ENCODE results near the gene ZNF28. TPM values are rescaled to one million over a fixed set of nuclear protein-coding genes. Genes with fewer than 3 reads are reported as not detected.

ZNF28 gene
- total RNA-seq, 1 experiment from 2014 or later = 26.7 TPM

DNA sequence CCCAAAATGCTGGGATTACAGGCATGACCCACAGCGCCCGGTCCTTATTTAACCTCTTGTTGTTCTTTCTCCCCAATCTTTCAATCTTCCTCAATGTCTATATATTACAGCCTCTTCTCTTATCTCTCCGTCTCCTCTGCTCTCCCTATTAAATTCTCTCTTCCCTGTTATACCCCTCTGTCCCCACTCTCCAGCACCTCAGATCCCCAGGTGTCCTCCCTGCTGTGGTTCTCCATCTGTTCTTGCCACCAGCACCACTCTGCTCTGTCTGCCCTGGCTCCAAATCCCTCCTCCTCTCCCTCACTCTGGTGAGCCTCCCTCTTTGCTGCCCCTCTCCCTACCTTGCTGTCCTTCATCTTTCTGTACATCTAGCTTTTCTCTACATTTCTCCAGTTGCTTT, 35.9 kb downstream of the ZNF28 start:
- Mint-ChIP-seq H3K36me3 (no peaks in the 10 kb centered on the region; the same call in 1 of the 2 replicates), H3K27ac (no peak overlapping the region), H3K4me1 (peaks cover 29% of the 10 kb centered on the region), H3K4me3 (peak overlapping the region; percentile 83), H3K9me3 (peaks cover 3% of the 10 kb centered on the region), H3K27me3 (ENCODE audit: low read depth) (peaks cover 42% of the 10 kb centered on the region)
- no peak for ATAC-seq
- CTCF ChIA-PET = no interaction called here
- POLR2A ChIA-PET = no interaction called here
- no peak for DNase-seq (ENCODE audit: low spot score)
- TF ChIP-seq, protein P1, sequence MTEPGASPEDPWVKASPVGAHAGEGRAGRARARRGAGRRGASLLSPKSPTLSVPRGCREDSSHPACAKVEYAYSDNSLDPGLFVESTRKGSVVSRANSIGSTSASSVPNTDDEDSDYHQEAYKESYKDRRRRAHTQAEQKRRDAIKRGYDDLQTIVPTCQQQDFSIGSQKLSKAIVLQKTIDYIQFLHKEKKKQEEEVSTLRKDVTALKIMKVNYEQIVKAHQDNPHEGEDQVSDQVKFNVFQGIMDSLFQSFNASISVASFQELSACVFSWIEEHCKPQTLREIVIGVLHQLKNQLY (CRISPR knock-in tag; IDR thresholded peaks at IDR 0.05) = no peak
- TF ChIP-seq GTF2I (CRISPR knock-in tag; conservative IDR thresholded peaks at IDR 0.05) (no peak), OVOL2 (CRISPR knock-in tag; IDR thresholded peaks at IDR 0.05; ENCODE audit: borderline replicate concordance) (no peak), ELF4 (CRISPR knock-in tag; IDR thresholded peaks at IDR 0.05; ENCODE audit: low read depth) (no peak), CREM (CRISPR knock-in tag; IDR thresholded peaks at IDR 0.05) (no peak), CREB1 (CRISPR knock-in tag; IDR thresholded peaks at IDR 0.05) (no peak), GABPB1 (CRISPR knock-in tag; IDR thresholded peaks at IDR 0.05) (no peak), RORB (CRISPR knock-in tag; IDR thresholded peaks at IDR 0.05) (no peak), FOXP1 (CRISPR knock-in tag; IDR thresholded peaks at IDR 0.05; ENCODE audit: borderline replicate concordance) (no peak)
- TF ChIP-seq, protein P2, sequence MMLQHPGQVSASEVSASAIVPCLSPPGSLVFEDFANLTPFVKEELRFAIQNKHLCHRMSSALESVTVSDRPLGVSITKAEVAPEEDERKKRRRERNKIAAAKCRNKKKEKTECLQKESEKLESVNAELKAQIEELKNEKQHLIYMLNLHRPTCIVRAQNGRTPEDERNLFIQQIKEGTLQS (CRISPR knock-in tag; conservative IDR thresholded peaks at IDR 0.05) = no peak
- TF ChIP-seq, protein P3, sequence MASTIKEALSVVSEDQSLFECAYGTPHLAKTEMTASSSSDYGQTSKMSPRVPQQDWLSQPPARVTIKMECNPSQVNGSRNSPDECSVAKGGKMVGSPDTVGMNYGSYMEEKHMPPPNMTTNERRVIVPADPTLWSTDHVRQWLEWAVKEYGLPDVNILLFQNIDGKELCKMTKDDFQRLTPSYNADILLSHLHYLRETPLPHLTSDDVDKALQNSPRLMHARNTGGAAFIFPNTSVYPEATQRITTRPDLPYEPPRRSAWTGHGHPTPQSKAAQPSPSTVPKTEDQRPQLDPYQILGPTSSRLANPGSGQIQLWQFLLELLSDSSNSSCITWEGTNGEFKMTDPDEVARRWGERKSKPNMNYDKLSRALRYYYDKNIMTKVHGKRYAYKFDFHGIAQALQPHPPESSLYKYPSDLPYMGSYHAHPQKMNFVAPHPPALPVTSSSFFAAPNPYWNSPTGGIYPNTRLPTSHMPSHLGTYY (CRISPR knock-in tag; IDR thresholded peaks at IDR 0.05) = no peak
- TF ChIP-seq, protein P4, sequence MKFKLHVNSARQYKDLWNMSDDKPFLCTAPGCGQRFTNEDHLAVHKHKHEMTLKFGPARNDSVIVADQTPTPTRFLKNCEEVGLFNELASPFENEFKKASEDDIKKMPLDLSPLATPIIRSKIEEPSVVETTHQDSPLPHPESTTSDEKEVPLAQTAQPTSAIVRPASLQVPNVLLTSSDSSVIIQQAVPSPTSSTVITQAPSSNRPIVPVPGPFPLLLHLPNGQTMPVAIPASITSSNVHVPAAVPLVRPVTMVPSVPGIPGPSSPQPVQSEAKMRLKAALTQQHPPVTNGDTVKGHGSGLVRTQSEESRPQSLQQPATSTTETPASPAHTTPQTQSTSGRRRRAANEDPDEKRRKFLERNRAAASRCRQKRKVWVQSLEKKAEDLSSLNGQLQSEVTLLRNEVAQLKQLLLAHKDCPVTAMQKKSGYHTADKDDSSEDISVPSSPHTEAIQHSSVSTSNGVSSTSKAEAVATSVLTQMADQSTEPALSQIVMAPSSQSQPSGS (CRISPR knock-in tag; IDR thresholded peaks at IDR 0.05; ENCODE audit: borderline replicate concordance, low read depth) = no peak
- TF ChIP-seq, protein P5, sequence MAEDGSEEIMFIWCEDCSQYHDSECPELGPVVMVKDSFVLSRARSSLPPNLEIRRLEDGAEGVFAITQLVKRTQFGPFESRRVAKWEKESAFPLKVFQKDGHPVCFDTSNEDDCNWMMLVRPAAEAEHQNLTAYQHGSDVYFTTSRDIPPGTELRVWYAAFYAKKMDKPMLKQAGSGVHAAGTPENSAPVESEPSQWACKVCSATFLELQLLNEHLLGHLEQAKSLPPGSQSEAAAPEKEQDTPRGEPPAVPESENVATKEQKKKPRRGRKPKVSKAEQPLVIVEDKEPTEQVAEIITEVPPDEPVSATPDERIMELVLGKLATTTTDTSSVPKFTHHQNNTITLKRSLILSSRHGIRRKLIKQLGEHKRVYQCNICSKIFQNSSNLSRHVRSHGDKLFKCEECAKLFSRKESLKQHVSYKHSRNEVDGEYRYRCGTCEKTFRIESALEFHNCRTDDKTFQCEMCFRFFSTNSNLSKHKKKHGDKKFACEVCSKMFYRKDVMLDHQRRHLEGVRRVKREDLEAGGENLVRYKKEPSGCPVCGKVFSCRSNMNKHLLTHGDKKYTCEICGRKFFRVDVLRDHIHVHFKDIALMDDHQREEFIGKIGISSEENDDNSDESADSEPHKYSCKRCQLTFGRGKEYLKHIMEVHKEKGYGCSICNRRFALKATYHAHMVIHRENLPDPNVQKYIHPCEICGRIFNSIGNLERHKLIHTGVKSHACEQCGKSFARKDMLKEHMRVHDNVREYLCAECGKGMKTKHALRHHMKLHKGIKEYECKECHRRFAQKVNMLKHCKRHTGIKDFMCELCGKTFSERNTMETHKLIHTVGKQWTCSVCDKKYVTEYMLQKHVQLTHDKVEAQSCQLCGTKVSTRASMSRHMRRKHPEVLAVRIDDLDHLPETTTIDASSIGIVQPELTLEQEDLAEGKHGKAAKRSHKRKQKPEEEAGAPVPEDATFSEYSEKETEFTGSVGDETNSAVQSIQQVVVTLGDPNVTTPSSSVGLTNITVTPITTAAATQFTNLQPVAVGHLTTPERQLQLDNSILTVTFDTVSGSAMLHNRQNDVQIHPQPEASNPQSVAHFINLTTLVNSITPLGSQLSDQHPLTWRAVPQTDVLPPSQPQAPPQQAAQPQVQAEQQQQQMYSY (CRISPR knock-in tag; IDR thresholded peaks at IDR 0.05) = no peak
- TF ChIP-seq, protein P6, sequence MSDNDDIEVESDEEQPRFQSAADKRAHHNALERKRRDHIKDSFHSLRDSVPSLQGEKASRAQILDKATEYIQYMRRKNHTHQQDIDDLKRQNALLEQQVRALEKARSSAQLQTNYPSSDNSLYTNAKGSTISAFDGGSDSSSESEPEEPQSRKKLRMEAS (CRISPR knock-in tag; IDR thresholded peaks at IDR 0.05) = no peak
- TF ChIP-seq, protein P7, sequence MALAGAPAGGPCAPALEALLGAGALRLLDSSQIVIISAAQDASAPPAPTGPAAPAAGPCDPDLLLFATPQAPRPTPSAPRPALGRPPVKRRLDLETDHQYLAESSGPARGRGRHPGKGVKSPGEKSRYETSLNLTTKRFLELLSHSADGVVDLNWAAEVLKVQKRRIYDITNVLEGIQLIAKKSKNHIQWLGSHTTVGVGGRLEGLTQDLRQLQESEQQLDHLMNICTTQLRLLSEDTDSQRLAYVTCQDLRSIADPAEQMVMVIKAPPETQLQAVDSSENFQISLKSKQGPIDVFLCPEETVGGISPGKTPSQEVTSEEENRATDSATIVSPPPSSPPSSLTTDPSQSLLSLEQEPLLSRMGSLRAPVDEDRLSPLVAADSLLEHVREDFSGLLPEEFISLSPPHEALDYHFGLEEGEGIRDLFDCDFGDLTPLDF (CRISPR knock-in tag; IDR thresholded peaks at IDR 0.05) = no peak
- TF ChIP-seq, protein P8, sequence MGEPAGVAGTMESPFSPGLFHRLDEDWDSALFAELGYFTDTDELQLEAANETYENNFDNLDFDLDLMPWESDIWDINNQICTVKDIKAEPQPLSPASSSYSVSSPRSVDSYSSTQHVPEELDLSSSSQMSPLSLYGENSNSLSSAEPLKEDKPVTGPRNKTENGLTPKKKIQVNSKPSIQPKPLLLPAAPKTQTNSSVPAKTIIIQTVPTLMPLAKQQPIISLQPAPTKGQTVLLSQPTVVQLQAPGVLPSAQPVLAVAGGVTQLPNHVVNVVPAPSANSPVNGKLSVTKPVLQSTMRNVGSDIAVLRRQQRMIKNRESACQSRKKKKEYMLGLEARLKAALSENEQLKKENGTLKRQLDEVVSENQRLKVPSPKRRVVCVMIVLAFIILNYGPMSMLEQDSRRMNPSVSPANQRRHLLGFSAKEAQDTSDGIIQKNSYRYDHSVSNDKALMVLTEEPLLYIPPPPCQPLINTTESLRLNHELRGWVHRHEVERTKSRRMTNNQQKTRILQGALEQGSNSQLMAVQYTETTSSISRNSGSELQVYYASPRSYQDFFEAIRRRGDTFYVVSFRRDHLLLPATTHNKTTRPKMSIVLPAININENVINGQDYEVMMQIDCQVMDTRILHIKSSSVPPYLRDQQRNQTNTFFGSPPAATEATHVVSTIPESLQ (CRISPR knock-in tag; IDR thresholded peaks at IDR 0.05) = no peak
- TF ChIP-seq, protein P9, sequence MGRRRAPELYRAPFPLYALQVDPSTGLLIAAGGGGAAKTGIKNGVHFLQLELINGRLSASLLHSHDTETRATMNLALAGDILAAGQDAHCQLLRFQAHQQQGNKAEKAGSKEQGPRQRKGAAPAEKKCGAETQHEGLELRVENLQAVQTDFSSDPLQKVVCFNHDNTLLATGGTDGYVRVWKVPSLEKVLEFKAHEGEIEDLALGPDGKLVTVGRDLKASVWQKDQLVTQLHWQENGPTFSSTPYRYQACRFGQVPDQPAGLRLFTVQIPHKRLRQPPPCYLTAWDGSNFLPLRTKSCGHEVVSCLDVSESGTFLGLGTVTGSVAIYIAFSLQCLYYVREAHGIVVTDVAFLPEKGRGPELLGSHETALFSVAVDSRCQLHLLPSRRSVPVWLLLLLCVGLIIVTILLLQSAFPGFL (CRISPR knock-in tag; IDR thresholded peaks at IDR 0.05; ENCODE audit: borderline replicate concordance) = no peak
- TF ChIP-seq, protein P10, sequence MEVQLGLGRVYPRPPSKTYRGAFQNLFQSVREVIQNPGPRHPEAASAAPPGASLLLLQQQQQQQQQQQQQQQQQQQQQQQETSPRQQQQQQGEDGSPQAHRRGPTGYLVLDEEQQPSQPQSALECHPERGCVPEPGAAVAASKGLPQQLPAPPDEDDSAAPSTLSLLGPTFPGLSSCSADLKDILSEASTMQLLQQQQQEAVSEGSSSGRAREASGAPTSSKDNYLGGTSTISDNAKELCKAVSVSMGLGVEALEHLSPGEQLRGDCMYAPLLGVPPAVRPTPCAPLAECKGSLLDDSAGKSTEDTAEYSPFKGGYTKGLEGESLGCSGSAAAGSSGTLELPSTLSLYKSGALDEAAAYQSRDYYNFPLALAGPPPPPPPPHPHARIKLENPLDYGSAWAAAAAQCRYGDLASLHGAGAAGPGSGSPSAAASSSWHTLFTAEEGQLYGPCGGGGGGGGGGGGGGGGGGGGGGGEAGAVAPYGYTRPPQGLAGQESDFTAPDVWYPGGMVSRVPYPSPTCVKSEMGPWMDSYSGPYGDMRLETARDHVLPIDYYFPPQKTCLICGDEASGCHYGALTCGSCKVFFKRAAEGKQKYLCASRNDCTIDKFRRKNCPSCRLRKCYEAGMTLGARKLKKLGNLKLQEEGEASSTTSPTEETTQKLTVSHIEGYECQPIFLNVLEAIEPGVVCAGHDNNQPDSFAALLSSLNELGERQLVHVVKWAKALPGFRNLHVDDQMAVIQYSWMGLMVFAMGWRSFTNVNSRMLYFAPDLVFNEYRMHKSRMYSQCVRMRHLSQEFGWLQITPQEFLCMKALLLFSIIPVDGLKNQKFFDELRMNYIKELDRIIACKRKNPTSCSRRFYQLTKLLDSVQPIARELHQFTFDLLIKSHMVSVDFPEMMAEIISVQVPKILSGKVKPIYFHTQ (CRISPR knock-in tag; IDR thresholded peaks at IDR 0.05) = no peak
- TF ChIP-seq, protein P11, sequence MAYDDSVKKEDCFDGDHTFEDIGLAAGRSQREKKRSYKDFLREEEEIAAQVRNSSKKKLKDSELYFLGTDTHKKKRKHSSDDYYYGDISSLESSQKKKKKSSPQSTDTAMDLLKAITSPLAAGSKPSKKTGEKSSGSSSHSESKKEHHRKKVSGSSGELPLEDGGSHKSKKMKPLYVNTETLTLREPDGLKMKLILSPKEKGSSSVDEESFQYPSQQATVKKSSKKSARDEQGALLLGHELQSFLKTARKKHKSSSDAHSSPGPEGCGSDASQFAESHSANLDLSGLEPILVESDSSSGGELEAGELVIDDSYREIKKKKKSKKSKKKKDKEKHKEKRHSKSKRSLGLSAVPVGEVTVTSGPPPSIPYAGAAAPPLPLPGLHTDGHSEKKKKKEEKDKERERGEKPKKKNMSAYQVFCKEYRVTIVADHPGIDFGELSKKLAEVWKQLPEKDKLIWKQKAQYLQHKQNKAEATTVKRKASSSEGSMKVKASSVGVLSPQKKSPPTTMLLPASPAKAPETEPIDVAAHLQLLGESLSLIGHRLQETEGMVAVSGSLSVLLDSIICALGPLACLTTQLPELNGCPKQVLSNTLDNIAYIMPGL (CRISPR knock-in tag; IDR thresholded peaks at IDR 0.05) = no peak
